Measurements from ENCODE around the gene HSPB9. TPM values are rescaled to one million over a fixed set of nuclear protein-coding genes. Genes with fewer than 3 reads are reported as not detected.

HSPB9 gene
- total and polyA plus RNA-seq, 2 of the 8 experiments (the other 6 are each of a cell fraction or from before 2014, with no cell fraction given): 0.27 to 0.30 TPM

DNA sequence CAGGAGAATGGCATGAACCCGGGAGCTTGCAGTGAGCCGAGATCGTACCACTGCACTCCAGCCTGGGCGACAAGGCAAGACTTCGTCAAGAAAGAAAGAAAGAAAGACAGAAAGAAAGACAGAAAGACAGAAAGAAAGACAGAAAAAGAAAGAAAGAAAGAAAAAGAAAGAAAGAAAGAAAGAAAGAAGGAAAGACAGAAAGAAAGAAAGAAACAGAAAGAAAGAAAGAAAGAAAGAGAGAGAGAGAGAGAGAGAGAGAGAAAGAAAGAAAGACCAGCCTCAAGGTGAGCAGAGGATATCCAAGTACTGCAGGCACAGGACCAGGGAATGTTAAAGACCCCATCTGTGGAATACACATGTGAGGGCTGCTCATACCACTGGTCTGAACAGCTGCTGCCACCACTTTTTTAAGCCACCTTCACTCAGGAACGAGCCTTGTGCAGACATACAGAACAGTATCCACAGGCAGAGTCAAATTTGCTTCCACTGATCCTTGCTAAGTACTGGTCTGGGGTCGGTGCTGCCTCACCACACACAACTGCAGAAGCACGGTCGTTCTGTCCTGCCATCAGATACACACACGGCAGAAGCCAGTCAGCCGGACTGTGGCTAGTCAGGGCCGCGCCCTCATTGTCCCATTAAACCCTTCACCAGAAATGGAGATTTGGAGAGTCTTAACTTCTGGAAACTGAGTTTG, 24.5 kb downstream of the HSPB9 start:
- CTCF ChIA-PET (ENCODE audit: partially characterized antibody): no interaction called here
- no peak for TF ChIP-seq CHD1 (IDR thresholded peaks at IDR 0.05; ENCODE audit: low read depth, low read length)
- TF ChIP-seq FOSL1 (IDR thresholded peaks at IDR 0.05; ENCODE audit: insufficient read depth, low read depth, low read length): no peak
- no peak for TF ChIP-seq JUND (IDR thresholded peaks at IDR 0.05; ENCODE audit: low read length)
- TF ChIP-seq SIN3A (conservative IDR thresholded peaks at IDR 0.05 in 1 of 2, IDR thresholded peaks at IDR 0.05 in 1 of 2; ENCODE audit: low read depth in 1 of 2, low read length in 2 of 2): no peak
- TF ChIP-seq GTF2F1 (IDR thresholded peaks at IDR 0.05; ENCODE audit: borderline replicate concordance, low read depth, low read length): no peak
- no peak for TF ChIP-seq BCL11A (IDR thresholded peaks at IDR 0.05; ENCODE audit: low read depth in 2 of 2, low read length in 2 of 2)
- no peak for TF ChIP-seq EGR1 (IDR thresholded peaks at IDR 0.05; ENCODE audit: borderline replicate concordance, low read depth, low read length)

More for the DNA sequence above, 24.5 kb downstream of the HSPB9 start:
- no peak overlapping the region for H2AFZ ChIP-seq (ENCODE audit: low read length)
- no peak overlapping the region; the same call in 1 of the 2 replicates for H4K8ac ChIP-seq (ENCODE audit: extremely low read depth, insufficient read depth, low read length)
- H3K79me2 ChIP-seq (ENCODE audit: control insufficient read depth in 1 of 2, insufficient read depth in 2 of 2, low read length in 2 of 2): peaks cover 0 to 34% of the 10 kb centered on the region in 2 experiments; a peak in 2 of 4 replicates
- no peaks in the 10 kb centered on the region for H3K9me3 ChIP-seq (ENCODE audit: insufficient read depth in 2 of 2, low read depth in 1 of 2, low read length in 1 of 2)
- 96% methylated on average over 13 of the region's 13 CpGs; no CpG with 5 or more reads in 1 of the 2 experiments for WGBS, 2 experiments (ENCODE audit: extremely low coverage in 1 of 2, insufficient coverage in 1 of 2, insufficient read length in 1 of 2, insufficient replicate concordance in 2 of 2, low coverage in 1 of 2, low lambda C conversion rate in 2 of 2, missing lambda C conversion rate in 1 of 2)
- H2BK12ac ChIP-seq (ENCODE audit: low read depth, low read length): no peak overlapping the region
- no peak for FAIRE-seq
- H3K9ac ChIP-seq (replicated peaks in 1 of 4; ENCODE audit: extremely low read depth in 1 of 4, low read depth in 3 of 4, low read length in 3 of 4): no peak overlapping the region
- no peak overlapping the region for H3K4me3 ChIP-seq (ENCODE audit: extremely low read depth in 1 of 4, insufficient read depth in 2 of 4, low read depth in 3 of 4, low read length in 4 of 4)
- no peak overlapping the region for H3K56ac ChIP-seq (replicated peaks; ENCODE audit: insufficient read length, low read depth, low read length)
- H3K23me2 ChIP-seq (ENCODE audit: low read depth, low read length): no peaks in the 10 kb centered on the region
- H4K20me1 ChIP-seq (replicated peaks in 1 of 2; ENCODE audit: control insufficient read depth in 1 of 2, insufficient read depth in 2 of 2, low read length in 2 of 2): peaks cover 4 to 9% of the 10 kb centered on the region in 2 experiments
- H3K4me2 ChIP-seq (ENCODE audit: insufficient read depth in 1 of 2, low read depth in 2 of 2, low read length in 2 of 2): no peak overlapping the region
- H3K79me1 ChIP-seq (ENCODE audit: low read depth, low read length): peaks cover 5% of the 10 kb centered on the region
- no peak overlapping the region for H2AK5ac ChIP-seq (ENCODE audit: low read depth, low read length)
- POLR2A ChIA-PET (ENCODE audit: partially characterized antibody): interaction anchor here (1.3 to 2.1 kb wide), 2 partner anchors 9 to 11 kb away, joined by 4 to 8 read pairs; no protein-coding TSS in a partner anchor
- no peak overlapping the region for H3K23ac ChIP-seq (ENCODE audit: insufficient read length)
- H4K91ac ChIP-seq (replicated peaks; ENCODE audit: insufficient read length, low read length): no peak overlapping the region
- DNase-seq (ENCODE audit: low read depth in 1 of 2, low spot score in 2 of 2): no peak
- H2BK20ac ChIP-seq (ENCODE audit: low read length): no peak overlapping the region
- peaks cover 0 to 8% (median 4%) of the 10 kb centered on the region in 4 experiments; a peak in 4 of 8 replicates for H3K36me3 ChIP-seq (ENCODE audit: control insufficient read depth in 2 of 4, insufficient read depth in 4 of 4, low read length in 3 of 4)
- H3K27ac ChIP-seq (ENCODE audit: low read depth, low read length): no peak overlapping the region
- H4K5ac ChIP-seq (ENCODE audit: insufficient read length, low read depth, low read length): no peak overlapping the region
- no peaks in the 10 kb centered on the region for H3K27me3 ChIP-seq (replicated peaks in 1 of 4; ENCODE audit: control insufficient read depth in 3 of 4, extremely low read depth in 1 of 4, insufficient read depth in 3 of 4, low read length in 3 of 4)
- H2BK5ac ChIP-seq (ENCODE audit: low read depth, low read length): no peak overlapping the region
- H3K14ac ChIP-seq (ENCODE audit: insufficient read length): no peak overlapping the region
- H2BK120ac ChIP-seq (replicated peaks; ENCODE audit: low read depth, low read length): no peak overlapping the region
- 0 out of 7 replicates have a peak, but pooled peaks cover 0 to 2% (median 0%) of the 10 kb centered on the region in 4 experiments for H3K4me1 ChIP-seq (replicated peaks in 1 of 4; ENCODE audit: control insufficient read depth in 3 of 4, insufficient read depth in 4 of 4, low read length in 3 of 4)
- no peak overlapping the region for H3K4ac ChIP-seq (replicated peaks; ENCODE audit: insufficient read length, low read depth, low read length)
- no peak overlapping the region for H3K18ac ChIP-seq (ENCODE audit: extremely low read depth, low read length)
- no peak overlapping the region for H2BK15ac ChIP-seq (ENCODE audit: low read length)

Measured in H1 (cell line).